ENCODE data around the gene AFF3.

DNA sequence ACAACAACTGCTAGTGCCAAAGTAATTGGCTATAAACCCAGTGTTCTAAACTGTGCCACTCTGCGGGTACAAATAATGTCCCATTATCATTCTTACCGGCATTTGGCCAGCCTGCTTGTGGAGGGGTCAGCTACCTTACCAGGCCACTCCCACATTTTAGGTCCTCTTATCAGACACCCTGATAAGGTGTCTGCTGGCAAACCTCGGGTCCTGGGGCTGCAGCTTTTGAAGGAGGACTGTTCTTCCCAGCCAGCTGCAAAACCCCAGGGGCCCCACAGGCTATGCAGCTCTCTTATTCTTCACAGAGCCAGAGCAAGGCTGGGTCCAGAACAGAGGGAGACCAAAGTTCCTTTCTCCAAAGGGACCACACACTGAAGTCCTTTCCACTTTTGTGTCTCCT, 394.5 kb downstream of the AFF3 start:
- TF ChIP-seq SP1 (IDR thresholded peaks at IDR 0.05) = no peak
- no peak for TF ChIP-seq ELF4 (IDR thresholded peaks at IDR 0.05)
- no peak for TF ChIP-seq ARNT (IDR thresholded peaks at IDR 0.05)
- TF ChIP-seq FOXM1 (IDR thresholded peaks at IDR 0.05; ENCODE audit: borderline replicate concordance) = no peak
- no peak for TF ChIP-seq BHLHE40 (IDR thresholded peaks at IDR 0.05; ENCODE audit: borderline replicate concordance)
- TF ChIP-seq HDGF (IDR thresholded peaks at IDR 0.05; ENCODE audit: borderline replicate concordance) = no peak

Data from HEK293T (cell line).